HG03103 (cell line): ENCODE data around the gene GLOD4.
"Not testable (repeated sequence)": the region's sequence is repeated elsewhere in the genome, so short reads cannot be mapped to it uniquely, and the experiment has no call there.

ENCODE experiments used
- ATAC-seq: cut with Tn5 transposase; IDR thresholded peaks from one replicate; pipeline ENCODE4 v1.9.1; 2021; ENCODE audit warnings: low read depth; ENCODE audit not compliant: unreplicated experiment

The GLOD4 gene

DNA sequence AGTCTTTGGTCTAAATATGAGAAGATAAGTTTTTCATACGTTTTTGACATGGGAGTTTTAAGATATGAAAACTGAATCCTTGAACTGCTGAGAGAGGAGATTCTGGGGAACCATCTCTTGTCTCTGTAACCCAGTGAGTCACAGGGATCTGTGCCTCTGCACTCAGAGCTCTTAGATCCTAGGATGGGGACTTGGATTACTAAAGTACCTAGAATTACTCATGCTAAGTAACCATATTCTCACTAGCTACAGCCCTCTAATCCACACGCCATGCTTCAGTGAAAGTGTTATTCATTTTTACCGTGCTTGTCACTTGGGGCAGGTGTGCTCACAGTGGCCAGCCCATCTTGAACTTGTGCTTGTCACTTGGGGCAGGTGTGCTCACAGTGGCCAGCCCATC lies 2.1 kb upstream of the GLOD4 start:
- ATAC-seq, result no peak

DNA sequence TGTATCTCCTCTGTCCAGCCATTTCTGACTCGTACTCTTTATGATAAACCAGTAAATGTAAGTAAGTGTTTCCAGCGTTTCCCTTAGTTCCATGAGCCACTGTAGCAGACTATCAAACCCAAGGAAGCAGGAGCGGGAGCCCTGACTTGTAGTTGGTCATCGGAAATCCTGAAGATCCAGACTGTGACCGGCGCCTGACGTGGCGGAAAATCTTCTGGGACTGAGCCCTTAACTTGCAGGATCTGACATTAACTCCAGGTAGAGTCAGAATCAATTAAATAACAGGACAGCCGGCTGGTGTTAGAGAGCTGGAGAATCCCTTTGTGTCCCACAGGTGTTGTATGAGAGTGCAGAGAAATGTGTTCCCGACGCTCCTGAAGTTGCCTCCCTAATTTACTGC lies 4.0 kb downstream of the GLOD4 start:
- ATAC-seq, result no peak

DNA sequence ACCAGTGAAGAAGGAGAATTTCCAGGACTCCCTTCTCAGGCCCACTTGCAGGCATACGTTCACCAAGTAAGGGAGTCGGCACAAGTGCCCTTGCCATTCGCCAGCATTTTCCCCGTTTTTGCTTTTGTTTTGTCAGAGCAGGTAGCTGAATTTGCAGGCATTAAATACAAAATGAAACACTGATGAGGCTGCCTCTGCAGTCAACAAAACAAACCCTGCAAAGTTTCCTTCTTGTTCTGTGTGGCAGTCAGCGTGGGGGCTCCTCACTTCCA lies 7.8 kb downstream of the GLOD4 start:
- ATAC-seq, result no peak

DNA sequence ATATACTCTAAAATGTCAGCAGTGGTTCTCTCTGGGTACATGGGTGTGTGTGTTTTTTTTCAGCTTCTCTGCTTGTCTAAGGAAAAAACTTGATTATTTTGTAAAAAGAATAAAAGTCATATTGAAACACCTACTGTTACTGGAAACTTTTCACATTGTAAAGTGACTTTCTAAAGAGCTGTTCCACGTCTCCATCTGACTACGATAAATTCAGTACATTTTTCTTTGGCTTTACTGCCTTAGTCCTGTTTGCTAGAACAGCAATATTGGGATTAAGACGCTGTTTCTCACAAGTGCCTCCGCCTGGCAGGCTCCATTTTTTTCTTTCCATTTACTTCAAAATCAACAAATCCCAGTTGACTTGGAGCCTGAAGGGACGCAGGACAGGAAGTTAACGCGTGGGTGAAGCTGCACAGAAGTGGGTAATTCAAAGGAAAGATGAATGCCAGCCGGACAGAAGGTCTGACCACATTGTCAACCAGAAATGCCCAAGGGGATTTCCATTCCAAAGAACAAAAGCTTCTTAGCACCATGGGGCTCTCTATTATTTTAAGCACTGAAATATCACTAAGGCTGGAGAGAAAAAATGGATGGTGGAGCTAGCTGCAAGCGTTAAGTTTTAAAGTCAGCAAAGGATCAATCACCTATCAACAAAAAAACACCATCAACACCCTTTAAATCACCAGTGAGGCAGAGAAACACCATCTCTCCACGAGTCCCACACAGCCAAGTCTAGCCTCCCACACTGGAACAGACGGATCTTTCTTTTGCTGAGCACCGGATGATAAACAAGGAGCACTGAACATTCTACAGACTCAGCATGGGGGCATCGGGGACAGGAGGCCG lies 8.4 kb downstream of the GLOD4 start:
- ATAC-seq, result no peak

DNA sequence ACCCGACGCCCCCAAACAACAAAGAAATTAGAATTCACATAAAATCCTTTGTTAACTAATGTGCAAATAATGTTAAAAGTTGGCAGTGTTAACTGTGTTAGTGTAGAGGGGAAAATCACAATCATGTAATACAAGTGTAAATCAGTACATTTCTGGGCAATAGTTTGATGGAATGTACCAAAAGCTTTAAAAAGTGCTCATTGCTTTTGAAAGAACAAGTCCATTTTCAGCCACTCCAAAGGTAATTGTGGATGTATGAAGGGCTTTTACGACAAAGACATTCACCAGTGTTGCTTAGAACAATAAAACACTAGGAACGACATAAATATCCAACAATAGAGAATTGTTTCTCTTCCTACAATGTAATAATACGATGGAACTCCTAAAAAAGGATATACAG lies 9.1 kb downstream of the GLOD4 start:
- ATAC-seq, result no peak

DNA sequence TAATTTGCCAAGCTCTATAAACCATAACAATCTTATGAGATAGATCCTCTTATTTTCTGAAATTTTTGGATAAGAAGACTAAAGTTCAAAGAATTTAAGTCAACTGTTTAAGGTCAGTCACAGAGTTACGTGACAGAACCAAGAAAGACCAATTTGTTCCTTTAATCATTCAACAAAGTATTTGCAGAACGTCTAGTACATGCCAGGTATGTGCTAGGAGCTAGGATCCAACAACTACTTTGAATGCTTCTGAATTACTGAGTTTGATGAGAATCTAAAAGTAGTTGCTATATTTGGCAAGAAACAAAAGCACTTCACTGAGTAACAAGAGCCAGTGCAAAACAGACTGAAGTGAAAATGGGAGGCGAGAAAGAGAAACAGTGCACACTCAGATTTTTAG lies 15.0 kb downstream of the GLOD4 start:
- no peak for ATAC-seq

DNA sequence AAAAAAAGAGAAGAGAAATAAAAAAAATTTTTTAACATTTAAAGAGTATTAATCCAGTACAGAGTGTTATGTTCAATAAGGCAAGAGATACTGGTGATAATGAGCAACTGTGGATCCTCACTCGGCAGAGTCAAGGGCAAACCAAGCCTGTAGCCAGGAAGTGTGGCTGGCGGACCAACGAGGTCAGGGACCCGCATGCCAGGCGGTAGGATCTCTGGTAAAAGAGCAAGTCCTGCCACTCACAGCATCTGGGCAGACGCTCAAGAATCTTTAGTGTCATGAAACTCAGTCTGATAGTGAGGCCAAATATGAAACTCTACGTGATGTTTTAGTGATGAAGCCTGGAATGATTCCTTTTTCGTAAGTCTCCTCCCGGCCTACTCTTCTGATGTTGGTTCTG lies 21.7 kb downstream of the GLOD4 start:
- ATAC-seq, result no peak

DNA sequence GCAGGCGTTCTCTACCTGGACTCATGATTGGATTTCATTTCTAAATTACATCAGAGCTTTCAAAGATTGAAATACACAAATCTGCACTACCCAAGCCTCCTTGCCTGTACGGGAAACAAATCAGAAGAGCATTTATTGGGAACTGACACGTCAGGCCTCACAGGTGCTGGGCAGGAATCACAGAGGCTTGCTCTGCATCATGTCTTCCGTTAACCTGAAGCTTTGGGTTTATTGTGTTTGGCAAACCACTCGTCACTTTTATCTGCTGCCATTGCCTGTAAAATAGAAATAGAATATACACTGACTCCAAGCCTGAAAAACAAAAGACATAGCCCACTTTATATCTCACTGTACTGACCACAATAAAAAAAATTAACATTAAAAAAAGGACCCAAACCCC lies 22.1 kb downstream of the GLOD4 start:
- no peak for ATAC-seq

DNA sequence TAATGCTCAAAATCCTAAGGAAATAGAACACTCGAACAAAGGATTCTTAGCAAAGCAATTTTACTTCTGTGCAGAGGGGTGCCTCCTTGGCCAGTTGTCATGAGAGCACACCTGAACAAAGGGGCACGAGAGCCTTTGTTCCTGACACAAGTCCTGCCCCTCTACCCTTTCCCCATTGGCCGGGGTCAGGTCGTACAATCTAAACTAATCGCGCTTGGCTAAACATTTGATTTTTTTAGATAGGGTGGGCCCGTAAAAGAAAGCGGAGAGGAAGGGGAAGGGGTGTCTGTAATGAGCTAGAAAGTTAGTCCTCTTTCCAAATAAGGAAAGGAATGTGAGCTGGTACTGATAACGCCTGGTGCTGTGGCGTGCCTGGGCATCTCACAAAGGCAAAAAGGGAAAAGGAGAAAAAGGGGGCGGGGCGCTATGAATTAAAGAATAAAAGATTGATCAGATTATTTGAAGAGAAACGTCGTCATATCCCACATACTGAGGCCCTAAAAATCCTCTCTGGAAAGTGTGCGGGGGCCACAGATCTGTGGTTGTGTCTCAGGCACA lies 26.0 kb downstream of the GLOD4 start:
- not testable (repeated sequence) for ATAC-seq

DNA sequence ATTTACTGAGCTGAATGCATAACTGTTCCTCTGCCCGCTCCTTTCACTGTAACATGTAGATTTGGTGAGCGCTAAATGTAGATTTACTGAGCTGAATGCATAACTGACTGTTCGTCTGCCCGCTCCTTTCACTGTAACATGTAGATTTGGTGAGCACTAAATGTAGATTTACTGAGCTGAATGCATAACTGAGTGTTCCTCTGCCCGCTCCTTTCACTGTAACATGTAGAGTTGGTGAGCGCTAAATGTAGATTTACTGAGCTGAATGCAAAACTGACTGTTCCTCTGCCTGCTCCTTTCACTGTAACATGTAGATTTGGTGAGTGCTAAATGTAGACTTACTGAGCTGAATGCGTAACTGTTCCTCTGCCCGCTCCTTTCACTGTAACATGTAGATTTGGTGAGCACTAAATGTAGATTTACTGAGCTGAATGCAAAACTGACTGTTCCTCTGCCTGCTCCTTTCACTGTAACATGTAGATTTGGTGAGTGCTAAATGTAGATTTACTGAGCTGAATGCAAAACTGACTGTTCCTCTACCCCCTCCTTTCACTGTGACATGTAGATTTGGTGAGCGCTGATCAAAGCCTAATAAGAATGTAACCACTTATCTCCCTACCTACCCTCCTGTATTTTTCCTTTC lies 26.6 kb downstream of the GLOD4 start:
- ATAC-seq, result not testable (repeated sequence)

DNA sequence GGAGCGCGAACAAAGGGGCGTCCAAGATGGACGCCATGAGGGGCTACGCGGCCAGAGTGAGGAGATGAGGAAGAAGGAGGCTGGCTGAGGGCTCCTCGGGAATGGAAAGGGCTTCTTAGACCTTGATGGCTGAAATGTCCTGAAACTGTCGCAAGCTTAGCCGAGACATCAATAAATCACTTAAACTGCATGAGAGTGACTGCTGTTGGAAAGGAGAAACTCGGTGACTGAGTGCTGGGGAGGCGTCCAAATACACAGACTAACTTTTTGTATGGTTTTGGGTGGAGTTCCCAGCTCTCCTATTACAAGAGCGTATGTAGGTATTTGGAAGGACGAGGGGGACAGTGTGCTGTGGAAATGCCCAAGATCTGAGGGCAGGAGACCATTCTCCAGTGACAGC lies 28.7 kb downstream of the GLOD4 start:
- no peak for ATAC-seq

DNA sequence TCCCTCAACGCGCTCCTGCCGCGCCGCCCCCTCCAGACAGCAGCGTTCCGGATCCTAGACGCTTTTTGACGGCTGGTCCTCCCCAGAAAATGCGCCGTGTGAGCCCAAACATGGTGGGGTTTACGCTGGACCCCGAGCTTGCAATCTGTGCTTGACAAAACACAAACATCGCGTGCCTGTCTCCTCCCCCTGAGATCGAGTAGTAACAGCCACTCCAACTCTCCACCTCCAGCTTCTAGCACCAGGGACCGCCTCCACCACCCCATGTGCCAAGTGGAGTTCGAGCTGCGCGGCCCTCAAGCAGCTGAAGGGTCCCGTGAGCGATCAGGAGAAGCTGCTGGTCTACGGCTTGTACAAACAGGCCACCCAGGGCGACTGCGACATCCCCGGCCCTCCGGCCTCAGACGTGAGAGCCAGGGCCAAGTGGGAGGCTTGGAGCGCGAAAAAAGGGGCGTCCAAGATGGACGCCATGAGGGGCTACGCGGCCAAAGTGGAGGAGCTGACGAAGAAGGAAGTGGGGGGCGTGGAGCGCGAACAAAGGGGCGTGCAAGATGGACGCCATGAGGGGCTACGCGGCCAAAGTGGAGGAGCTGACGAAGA lies 29.4 kb downstream of the GLOD4 start:
- no peak for ATAC-seq

DNA sequence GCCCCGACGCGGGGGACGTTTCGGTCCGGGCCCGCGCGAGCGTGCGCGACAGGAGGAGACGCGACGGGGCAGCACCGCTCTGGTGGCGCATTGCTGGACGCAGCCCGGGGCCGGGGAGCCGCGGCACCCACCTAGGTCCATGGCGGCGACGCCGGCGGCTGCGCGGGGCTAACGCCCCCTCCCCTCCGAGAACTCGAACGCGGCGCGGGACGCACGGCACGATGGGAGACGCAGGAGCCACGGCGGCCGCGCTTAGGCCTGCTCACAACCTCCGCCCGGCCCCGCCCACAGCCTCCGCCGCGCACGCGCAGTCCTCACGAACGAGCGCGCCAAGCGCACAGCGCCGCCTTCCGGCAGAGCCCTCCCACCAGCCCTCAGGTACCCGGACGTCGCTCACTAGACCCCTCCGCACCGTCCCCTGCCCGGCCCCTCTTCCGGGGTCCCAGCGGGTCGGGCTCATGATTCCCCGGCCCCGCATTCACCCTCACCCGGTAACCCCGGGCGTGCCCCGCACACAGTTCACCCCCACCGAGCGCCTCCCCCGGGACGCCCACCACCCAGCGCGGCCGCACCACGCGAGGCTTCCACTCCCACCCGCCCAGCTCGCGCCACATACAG lies 30.0 kb downstream of the GLOD4 start, which contains the start of gene GEMIN4:
Gene GEMIN4 (minus strand): TSS at position 263 of the 618 bp plus-strand sequence. CDS start 122 bp downstream, at position 141.
- ATAC-seq, result peak; percentile 76

DNA sequence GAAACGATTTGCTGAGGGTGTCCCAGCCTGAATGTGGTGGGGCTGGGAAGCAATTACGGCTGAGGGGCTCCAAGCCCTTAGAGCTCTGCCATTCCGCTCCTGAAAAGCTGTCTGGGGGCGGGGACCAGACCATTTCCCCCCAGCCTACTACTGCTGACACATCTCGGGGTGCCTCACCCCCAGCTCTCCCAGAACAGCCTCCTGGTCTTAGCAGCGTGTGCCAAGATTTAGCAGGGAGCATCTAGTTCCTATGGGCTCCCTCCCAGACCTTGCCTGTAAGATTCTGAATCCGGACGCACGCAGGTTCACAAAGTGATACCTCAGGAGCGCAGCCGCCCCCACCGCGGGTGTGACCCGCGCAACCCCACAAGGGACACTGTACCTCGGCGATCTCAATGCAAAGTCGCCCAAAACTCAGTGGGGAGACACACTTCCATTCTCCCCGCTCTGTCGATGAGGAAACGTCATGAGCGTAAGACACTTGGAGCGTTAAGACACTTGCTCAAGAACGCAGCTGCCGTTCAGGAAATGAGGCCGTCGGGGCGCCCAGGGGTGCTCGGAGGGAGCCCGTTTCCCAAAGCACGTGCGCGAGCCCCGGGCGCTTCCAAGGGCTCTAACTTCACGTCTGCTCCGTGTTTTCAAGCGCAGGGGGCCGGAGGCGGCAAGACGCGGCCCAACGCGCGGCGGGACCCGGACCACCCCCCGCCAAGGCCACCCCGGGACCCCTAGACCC lies 30.6 kb downstream of the GLOD4 start:
- ATAC-seq, result peak; percentile 28

DNA sequence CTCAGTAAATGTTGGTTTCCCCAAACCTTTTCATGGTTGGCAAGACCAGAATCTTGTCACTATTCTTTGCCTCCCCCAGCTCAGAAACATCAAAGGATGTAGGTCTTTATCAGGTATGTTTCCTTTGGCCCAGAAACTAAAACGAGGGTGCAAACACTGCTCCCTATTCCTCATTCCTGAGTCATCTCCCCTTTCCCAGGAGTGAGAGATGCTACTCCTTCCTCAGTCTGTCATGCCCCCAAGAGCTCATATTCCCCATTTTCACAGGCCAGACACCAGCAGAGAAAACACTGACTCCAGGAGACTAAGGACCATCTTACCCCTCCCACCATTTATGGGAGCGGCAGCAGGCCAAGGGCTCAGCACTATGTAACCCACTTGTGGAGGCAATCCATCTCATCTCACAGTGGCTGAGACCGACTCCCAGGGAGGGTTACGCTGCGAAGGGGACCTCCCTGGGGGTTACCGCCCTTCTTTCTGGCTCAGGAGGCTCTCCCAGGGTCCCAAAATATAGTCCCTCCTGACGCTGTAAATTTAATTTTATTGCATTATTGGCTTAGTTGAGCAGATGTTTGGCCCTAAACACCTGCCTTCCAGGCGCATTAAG lies 31.5 kb downstream of the GLOD4 start:
- ATAC-seq, result no peak

DNA sequence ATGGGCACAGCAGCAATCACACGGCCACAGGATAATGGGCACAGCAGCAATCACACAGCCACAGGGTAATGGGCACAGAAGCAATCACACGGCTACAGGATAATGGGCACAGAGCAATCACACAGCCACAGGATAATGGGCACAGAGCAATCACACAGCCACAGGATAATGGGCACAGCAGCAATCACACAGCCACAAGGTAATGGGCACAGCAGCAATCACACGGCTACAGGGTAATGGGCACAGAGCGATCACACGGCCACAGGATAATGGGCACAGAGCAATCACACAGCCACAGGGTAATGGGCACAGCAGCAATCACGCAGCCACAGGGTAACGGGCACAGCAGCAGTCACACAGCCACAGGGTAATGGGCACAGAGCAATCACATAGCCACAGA lies 32.7 kb downstream of the GLOD4 start:
- ATAC-seq, result not testable (repeated sequence)

DNA sequence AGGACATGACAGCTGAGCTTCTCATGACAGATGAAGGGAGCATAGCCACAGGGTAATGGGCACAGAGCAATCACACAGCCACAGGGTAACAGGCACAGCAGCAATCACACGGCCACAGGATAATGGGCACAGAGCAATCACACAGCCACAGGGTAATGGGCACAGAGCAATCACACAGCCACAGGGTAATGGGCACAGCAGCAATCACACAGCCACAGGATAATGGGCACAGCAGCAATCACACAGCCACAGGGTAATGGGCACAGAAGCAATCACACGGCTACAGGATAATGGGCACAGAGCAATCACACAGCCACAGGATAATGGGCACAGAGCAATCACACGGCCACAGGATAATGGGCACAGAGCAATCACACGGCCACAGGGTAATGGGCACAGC lies 33.5 kb downstream of the GLOD4 start:
- not testable (repeated sequence) for ATAC-seq

DNA sequence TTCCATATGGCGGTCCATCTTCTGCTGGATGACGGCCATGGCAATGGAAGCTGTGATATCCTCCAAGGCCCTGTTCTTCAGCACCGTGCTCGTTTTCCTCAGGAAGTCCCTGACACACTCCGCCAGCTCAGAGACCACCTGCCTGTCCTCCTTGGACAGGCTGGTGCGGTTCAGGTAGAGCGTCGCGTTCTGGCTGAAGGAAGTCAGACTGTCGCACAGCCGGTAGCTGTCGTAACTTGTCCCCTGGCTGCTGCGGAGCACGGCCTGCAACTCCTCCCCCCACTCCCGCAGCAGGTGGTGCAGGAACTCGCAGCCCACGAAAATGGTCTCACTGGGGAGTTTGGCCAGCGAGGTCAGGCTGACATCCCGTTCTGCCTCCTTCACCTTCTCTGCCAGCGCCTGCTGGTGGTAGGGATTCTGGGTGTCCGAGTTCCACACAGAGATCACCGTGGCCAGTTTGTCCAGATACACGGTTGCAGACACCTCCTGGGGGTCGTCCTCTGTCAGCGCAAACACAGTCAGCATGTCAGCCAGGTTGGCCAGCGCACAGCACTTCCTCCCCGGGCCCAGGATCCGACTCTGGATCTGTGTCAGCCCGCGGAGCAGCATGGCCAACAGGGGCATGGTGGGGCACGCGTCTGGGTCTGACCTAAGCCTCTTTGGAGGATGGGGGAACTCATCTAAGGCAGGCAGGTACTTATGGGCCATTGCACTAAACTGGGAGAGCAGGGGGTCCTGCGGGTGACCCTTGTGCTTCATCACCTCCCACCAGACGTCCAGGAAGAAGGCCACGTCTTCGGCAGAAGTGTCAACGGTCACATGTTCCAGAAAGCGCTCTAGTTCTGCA lies 35.1 kb downstream of the GLOD4 start:
- ATAC-seq, result no peak

DNA sequence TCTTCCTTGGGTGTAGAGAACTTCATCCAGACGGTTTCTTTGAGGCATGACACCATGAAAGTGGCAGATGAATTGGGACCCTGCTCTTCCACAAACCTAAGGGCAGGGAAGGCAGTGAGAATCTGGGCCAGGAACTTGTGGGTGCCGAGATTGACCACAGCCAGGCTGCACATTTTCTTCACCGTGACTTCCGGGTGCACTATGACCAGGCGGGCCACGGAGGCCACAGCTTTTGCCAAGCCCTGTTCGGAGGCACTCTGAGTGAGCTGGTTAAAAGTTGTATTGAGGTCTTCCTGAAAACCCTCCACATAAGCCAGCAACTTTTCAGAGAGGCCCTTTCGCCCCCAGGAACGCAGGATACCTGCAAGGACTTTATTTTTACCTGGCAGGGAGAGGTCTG lies 35.9 kb downstream of the GLOD4 start:
- no peak for ATAC-seq
